NCI-H748 treated with DMSO at 0.1 percent for 48 hours (cell line): ENCODE results near the gene RAB8B.
A peak's percentile ranks its signal among the peaks of the same experiment; 100 is the strongest.

ENCODE experiments used
- DNase-seq: peaks from one replicate; lab custom pipeline; 2025; lab: John Stamatoyannopoulos, UW

Gene RAB8B

DNA sequence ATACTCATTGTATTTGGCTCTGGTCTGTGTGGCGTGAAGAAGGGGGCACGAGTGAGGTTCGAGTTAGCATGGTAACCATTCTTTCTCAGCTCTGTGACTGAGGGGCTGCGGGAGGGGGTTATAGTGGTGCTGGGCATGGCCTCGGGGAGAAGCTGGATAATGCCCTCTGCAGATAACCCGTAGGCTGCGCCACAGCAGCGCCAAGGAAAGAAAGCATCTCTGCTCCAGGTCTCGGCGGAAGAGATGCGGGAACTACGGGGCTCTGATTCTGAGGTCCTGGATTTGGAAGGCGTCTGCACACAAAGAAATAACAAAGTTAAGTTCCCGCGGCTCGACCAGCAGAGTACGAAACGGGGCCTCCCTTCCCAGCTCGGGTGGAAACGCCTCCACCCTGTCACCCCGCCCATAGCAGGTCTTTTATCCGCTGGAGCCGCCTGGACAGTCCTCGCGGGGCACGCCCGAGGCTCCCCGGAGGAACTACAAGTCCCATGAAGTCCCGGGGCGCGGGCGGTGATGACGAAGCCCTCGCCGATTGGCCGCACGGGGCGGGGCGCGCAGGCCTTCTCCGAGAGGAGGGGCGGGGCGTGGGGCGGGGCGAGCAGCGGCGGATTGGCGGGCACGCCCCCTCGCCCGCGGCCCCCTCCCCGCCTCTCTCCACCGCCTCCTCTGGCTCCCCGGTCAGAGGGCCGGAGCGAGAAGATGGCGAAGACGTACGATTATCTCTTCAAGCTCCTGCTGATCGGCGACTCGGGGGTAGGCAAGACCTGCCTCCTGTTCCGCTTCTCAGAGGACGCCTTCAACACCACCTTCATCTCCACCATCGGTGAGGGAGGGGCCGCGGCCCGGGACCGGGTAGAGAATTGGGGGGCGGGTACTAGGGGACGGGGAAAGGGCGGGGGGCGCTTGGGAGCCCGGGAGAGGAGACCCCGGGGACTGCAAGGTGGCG lies at the start of gene RAB8B:
TSS of gene RAB8B (plus strand) at position 681 of the 946 bp plus-strand sequence. CDS start at position 700, 19 bp downstream.
- DNase-seq = peak; percentile 68

DNA sequence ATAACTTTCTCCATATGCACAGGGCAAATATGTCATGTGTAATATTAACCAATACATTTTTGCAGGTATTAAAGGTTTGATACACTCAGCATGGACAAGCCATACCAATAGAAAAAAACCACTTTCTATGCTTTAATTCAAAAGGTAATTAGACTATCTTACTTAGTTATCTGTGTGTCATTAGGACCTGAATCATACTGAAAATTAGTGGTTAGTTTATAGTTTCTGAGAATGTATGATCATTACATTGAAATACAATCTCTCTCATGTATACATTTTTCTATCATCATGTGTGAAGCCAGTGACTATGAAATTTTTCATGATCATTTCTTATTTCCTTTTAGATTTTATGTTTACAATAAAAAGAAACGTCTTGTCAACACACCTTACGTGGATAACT lies 48.5 kb upstream of the RAB8B start:
- no peak for DNase-seq

GRCh38 chr15:63145426-63145825 lies 44.0 kb upstream of the RAB8B start:
- DNase-seq = no peak

GRCh38 chr15:63146684-63147083 lies 42.7 kb upstream of the RAB8B start:
- no peak for DNase-seq

- no peak for DNase-seq
These were observed 37.7 kb upstream of the RAB8B start for GRCh38 chr15:63151665-63152064.

- no peak for DNase-seq
These were observed 33.9 kb upstream of the RAB8B start for GRCh38 chr15:63155486-63155885.

DNA sequence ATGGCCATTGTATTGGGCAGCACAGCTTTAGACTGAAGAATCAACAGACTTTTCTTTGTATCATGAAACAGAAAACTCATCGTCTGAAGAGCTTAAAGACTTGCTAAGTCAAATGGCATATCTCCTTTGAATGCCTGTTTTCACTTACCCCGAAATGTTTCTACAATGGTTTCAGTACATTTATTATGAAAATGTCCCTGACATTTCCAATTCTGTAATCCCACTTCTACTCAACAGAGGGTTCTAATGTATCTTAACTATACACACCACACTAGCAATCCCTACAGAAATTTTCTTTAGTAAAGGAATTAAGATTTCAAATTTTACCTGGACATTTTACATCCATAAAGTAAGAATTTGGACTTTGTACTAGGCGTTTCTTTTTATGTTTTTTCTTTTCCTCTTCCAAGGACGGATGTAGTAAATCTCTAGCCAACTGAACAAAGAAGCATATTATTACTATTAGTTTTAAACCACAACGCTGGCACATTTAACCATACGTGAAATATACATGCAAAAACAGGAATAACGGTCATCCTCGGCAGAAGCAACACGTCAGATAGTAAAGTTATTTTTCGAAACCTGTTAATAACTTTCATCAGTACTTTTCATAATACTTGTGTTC lies 33.2 kb upstream of the RAB8B start:
- no peak for DNase-seq

GRCh38 chr15:63156755-63157117 lies 32.7 kb upstream of the RAB8B start:
- no peak for DNase-seq

GRCh38 chr15:63157118-63157843 lies 32.1 kb upstream of the RAB8B start, which contains the start of gene RPS27L:
Gene RPS27L, minus strand, starts transcription at chr15:63157477. Its CDS starts 72 bp downstream, at chr15:63157405.
- peak; percentile 77 for DNase-seq

- DNase-seq = no peak
These were observed 31.4 kb upstream of the RAB8B start for GRCh38 chr15:63157891-63158431.

- DNase-seq = no peak
These were observed 28.8 kb upstream of the RAB8B start for GRCh38 chr15:63160638-63161037.

GRCh38 chr15:63163217-63163616 lies 26.2 kb upstream of the RAB8B start:
- no peak for DNase-seq

DNA sequence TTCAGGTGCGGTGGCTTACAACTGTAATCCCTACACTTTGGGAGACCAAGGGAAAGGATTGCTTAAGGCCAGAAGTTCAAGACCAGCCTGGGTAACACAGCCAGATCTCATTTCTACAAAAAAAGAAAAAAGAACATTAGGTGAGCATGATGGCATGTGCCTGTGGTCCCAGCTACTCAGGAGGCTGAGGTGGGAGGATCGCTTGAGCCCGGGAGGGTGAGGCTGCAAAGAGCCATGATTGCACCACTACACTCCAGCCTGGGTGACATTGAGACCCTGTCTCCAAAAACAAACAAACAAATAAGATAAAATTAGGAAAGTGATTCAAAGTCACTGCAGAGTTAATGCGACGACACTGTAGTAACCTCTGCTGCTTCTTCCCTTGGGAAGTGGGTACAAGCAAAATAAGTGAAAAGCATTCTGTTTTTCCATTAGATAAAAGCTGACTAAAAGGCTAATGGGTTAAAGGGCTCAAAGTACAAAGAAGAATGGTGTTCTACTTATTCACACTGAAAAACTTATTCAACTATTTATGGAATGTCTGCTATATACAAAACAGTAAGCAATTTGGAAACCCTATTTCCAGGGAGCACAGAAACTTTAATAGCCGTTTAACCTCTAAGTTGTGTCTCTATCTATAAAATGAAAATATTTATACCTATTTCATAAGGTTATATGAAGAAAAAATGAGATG lies 24.1 kb upstream of the RAB8B start:
- DNase-seq = no peak

DNA sequence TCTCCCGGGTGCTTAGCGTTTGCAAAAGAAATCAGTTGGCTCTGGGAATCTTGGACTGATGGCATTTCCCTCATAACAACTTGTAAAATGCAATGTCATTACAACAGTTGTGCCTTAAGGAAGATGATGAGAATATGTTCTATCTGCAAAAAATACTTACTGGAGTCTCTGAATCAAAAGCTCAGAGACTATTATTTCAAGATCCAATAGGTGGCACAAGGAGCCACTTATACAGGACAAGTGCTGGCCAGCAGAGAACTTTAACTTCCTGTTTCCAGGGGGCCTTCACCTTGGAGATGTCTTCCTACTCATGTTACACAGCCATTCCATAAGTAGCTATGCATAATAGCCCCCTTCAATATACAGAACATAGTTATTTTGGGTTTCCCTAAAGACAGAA lies 23.2 kb upstream of the RAB8B start:
- no peak for DNase-seq

GRCh38 chr15:63169788-63170187 lies 19.6 kb upstream of the RAB8B start:
- DNase-seq = no peak

DNA sequence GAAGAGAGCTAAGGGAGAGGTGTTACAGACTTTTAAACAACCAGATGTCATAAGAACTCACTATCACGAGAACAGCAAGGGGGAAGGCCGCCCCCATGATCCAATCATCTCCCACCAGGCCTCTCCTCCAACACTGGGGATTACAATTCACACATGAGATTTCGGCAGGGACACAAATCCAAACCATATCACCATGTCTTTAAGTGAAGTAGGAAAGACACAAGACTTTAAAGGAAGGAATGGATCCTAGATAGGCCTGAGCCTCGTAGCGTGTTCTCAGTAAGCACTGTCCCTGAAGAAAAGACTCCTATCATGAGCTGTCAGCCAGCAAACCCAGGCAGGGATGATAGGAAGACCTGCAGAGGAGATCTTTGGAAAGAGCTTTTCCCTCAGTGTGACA lies 17.0 kb upstream of the RAB8B start:
- DNase-seq = no peak

GRCh38 chr15:63172851-63173451 lies 16.5 kb upstream of the RAB8B start:
- no peak for DNase-seq

- DNase-seq = no peak
These were observed 13.1 kb upstream of the RAB8B start for GRCh38 chr15:63176302-63176701.

DNA sequence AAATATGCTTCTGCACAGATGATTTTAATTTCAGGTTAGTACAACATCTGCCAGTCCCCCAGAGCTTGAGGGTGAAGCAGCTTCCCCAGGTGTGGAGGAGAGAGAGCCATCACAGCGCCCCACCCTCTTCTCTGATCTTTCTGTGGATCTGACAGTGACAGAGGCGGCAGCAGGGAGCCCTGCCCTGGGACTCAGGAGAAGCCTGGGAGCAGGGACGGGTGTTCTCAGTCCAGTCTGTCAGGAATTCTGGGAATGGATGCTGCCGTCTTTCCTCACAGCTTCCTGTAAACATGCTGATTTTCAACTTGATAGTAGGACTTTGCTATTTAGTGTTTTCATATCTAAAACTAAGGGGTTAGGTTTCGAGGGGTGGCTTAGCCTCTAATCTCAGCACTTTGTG lies 11.4 kb upstream of the RAB8B start:
- DNase-seq = no peak

GRCh38 chr15:63180746-63181145 lies 8.7 kb upstream of the RAB8B start:
- no peak for DNase-seq

- DNase-seq = no peak
These were observed 7.8 kb upstream of the RAB8B start for GRCh38 chr15:63181648-63182047.
